Measurements from ENCODE around the gene CES3.

The CES3 gene

GRCh38 chr16:67006930-67007658 is 46.0 kb downstream of the CES3 start:
- no peak for DNase-seq (ENCODE audit: low read depth)

- DNase-seq (ENCODE audit: low read depth): no peak
These were observed 48.1 kb downstream of the CES3 start for GRCh38 chr16:67009158-67009557.

GRCh38 chr16:67011274-67011673 is 50.2 kb downstream of the CES3 start:
- no peak for DNase-seq (ENCODE audit: low read depth)

- DNase-seq (ENCODE audit: low read depth): no peak
These were observed 52.3 kb downstream of the CES3 start for GRCh38 chr16:67013233-67013822.

- peak; percentile 44 for DNase-seq (ENCODE audit: low read depth)
These were observed 53.0 kb downstream of the CES3 start for GRCh38 chr16:67013823-67014633.

GRCh38 chr16:67014634-67015312 is 53.7 kb downstream of the CES3 start:
- no peak for DNase-seq (ENCODE audit: low read depth)

- DNase-seq (ENCODE audit: low read depth): no peak
These were observed 54.3 kb downstream of the CES3 start for GRCh38 chr16:67015313-67015731.

- no peak for DNase-seq (ENCODE audit: low read depth)
These were observed 55.1 kb downstream of the CES3 start for GRCh38 chr16:67016143-67016542.

GRCh38 chr16:67016681-67017420 is 55.8 kb downstream of the CES3 start:
- no peak for DNase-seq (ENCODE audit: low read depth)

GRCh38 chr16:67017421-67017750 is 56.3 kb downstream of the CES3 start:
- DNase-seq (ENCODE audit: low read depth): no peak

- peak; percentile 76 for DNase-seq (ENCODE audit: low read depth)
These were observed 56.9 kb downstream of the CES3 start for GRCh38 chr16:67017810-67018488.

- no peak for DNase-seq (ENCODE audit: low read depth)
These were observed 58.1 kb downstream of the CES3 start for GRCh38 chr16:67019171-67019570.

GRCh38 chr16:67021321-67021720 is 60.3 kb downstream of the CES3 start:
- DNase-seq (ENCODE audit: low read depth): no peak

GRCh38 chr16:67022531-67023214 is 61.6 kb downstream of the CES3 start:
- no peak for DNase-seq (ENCODE audit: low read depth)

- no peak for DNase-seq (ENCODE audit: low read depth)
These were observed 62.6 kb downstream of the CES3 start for GRCh38 chr16:67023689-67024088.
